HG02759 (cell line): Measurements from ENCODE around the gene METTL14.

Experiments used
- ATAC-seq: cut with Tn5 transposase; IDR thresholded peaks from one replicate; pipeline ENCODE4 v1.9.1; 2021; ENCODE audit warnings: mild to moderate bottlenecking, moderate library complexity; ENCODE audit not compliant: unreplicated experiment

METTL14 gene

DNA sequence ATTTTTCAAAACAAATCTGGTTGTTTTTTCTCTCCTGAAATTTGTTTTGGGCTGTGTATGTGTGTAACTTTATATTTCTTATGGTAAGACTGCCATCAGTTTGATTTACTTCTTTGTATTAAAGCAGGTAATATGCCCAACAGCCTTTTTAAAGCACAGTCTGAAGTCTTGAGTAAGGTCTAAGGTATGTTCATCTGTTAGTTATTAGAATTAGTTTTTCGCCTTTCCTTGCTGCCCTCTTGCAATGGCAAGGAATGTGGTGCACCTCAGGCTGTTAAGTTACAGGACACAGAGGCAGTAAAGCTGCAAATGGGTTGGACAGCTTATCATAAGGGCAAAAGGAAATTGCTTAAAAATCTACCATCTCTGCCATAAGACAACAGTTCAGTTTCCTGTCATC lies 71.8 kb downstream of the METTL14 start:
- no peak for ATAC-seq

DNA sequence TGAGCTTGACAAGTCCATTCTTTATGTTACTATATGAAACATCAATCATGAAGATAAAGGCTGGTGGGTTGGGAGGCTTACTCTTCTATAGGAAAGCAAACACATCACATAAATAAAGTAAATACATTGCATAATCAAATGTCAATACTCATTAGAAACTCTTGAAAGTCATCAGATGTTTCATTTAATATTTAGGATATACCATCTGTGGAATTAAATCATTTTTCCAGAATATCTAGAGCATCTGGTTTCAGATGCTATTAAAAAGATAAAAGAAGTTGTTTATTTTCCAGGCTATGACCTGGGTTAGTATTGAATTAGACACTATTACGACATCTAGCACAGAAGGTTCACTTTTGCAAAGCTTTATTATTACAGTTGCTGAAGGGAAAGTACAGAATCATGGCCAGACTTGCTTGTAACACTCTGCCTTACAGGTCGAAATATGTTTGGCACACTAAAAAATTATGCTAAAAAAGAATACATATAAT lies 72.6 kb downstream of the METTL14 start:
- no peak for ATAC-seq

DNA sequence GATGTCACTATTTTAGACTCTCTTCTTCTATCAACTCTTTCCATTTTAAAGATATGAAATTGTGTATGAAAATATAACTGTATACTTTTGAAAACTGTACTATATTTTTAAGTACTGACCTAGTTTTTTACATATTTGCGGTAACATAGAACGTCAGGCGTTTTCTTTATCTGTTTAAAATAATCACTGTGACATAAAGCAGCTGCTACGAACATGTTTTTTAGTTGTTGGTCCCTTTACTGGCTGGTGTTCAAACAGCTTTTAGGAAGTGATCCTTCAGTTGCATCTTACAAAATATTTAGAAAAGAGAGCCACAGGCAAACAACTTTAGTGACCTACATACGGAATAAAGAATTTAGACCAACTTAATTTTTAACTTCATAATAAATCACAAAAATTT lies 73.1 kb downstream of the METTL14 start:
- ATAC-seq = no peak

DNA sequence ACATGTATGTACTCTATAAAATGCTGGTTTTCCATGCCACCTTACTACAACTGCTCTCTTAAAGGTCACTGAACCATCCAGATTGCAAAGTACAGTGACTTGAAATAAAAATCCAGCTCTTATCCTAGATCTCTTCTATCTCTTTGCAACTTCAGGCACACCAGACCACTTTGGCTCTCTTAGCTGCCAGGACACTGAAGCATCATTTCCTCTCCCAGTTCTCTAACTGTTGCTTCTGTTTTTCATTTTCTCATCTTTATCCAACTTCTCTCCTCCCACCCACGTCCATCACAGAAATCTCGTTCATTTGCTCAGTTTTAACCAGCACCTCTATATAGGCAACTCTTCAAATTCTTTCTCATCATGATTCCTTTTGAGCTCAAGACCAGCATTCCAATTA lies 74.3 kb downstream of the METTL14 start:
- no peak for ATAC-seq

DNA sequence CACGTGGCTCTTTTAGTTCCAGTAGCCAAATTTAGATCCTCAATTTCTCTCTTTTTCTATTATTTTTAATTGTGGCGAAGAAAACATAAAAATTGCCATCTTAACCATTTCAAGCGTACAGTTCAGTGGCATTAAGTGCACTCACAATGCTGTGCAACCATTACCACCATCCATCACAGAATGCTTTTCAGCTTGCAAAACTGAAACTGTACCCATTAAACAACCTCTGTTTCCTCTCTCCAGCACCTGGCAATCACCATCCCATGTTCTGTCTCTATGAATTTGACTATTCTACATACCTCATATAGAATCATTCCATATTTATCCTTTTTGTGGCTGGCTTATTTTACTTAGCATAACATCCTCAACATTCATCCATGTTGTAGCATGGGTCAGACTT lies 74.9 kb downstream of the METTL14 start:
- ATAC-seq = peak; percentile 63

DNA sequence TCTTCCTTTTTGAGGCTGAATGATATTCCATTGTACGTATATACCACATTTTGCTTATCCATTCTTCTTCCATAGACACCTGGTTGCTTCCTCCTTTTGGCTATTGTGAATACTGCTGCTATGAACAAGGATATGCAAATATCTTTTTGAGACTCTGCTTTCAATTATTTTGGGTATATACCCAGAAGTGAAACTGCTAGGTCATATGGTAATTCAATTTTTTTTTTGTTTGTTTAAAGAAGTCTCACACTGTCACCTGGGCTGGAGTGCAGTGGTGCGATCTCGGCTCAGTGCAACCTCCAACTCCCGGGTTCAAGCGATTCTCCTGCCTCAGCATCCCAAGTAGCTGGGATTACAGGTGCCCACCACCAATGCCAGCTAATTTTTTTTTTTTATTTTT lies 75.3 kb downstream of the METTL14 start:
- peak; percentile 96 for ATAC-seq

DNA sequence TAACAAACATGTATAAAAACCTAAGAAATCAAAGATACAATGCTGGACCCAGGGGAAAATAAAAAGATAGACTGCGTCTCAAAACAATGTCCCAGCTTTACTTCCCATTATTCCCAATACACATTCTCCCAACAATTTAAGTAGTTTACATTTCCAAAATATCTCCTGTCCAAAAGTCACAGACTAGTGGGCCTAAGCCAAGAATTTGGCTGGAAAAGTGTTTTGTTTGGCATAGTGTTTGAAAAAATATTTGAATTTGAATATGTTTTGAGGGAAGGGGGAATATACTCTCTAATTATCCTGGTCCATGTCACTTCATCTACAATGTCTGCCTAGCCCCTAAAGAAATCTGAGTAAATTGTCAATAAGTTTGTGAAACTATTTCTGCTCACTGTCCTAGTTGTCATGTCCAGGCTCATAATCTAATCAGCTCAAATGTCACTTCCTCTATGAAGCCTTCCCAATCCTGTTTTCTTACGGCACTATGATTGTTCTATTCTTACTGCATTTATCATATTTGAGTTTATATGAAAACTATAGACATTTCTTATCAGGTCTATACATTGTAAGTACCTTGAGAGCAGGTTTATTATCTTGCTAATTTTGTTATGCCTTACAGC lies 76.3 kb downstream of the METTL14 start:
- ATAC-seq = no peak

DNA sequence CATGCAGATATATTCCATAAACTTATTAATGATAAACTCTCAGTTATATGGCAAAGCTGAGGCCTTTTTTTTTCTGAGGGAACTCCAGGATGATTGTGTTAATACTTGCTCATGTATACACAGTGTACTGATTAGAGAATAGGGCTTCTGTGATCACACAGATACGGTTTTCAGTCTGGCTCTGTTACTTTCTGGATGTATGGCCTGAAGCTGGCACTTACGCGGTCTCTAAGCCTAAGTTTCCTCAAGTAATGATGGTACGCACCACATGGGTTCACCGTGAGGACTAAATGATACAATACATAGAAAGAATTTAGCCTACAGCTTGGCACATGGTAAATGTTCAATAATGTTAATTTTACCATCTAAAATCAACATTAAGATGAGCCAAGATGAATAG lies 77.0 kb downstream of the METTL14 start:
- ATAC-seq = no peak

DNA sequence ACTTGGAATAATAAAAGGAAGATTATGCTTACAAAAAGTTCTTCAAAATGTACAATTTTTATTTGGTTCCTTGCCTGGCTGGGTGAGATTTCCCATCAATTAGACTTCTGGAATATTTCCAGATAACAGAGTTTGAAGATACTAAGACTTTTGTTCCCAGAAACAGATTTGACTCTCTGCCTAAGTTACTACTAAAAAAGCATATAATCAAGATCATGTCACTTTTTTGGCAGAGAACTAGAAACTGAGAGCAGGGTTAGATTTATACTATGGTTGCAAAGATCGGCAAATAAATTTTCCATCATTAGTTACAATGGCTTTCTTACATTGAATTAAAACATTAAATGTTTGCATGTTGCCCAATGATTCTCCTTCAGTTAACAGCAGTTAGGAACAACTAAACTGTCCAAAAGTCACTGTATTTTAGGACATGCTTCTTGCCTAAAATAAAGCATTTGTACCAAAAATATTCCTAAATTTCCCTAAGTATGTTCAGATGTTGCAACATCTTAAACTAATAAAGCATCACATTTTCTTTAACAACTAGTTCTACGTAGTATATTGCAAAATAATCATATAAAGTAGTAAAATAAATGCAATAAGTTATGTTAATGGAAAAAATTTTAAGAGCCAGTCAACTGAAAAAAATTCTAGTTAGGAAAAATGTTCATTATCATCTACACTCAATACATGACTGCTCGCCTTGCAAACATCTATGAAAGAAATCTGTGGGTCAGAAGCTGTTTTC lies 77.7 kb downstream of the METTL14 start:
- ATAC-seq = no peak
